ENCODE results near the gene JAG1. TPM values are rescaled to one million over a fixed set of nuclear protein-coding genes. Genes with fewer than 3 reads are reported as not detected.

Gene JAG1
- total and polyA plus RNA-seq, 9 of the 15 experiments (the other 6 are each of a cell fraction or from before 2014, with no cell fraction given), result 0.04 to 0.40 (median 0.07) TPM

- in situ Hi-C loops (cut with MboI) (no loop called here), intact Hi-C loops (cut with micrococcal nuclease) (no loop called here)
- TF ChIP-seq NFYB (IDR thresholded peaks at IDR 0.05; ENCODE audit: extremely low read depth, insufficient read length) (no peak), ZNF277 (CRISPR knock-in tag; IDR thresholded peaks at IDR 0.05; ENCODE audit: borderline replicate concordance) (no peak), POU5F1 (IDR thresholded peaks at IDR 0.05; ENCODE audit: borderline replicate concordance, low read depth, low read length, partially characterized antibody) (no peak), TCFL5 (CRISPR knock-in tag; conservative IDR thresholded peaks at IDR 0.05) (no peak), HNRNPK (IDR thresholded peaks at IDR 0.05; ENCODE audit: low read depth, low read length, poor library complexity, severe bottlenecking) (no peak), NFRKB (IDR thresholded peaks at IDR 0.05; ENCODE audit: low read depth) (no peak), ZNF766 (CRISPR knock-in tag; conservative IDR thresholded peaks at IDR 0.05) (no peak)
- Histone ChIP-seq H3K4me2 (ENCODE audit: insufficient read depth, low read length) (no peak overlapping the region), H3K79me2 (ENCODE audit: control insufficient read depth, insufficient read depth, low read length) (no peaks in the 10 kb centered on the region), H3K27ac (ENCODE audit: extremely low read depth, low read depth, low read length) (no peak overlapping the region), H4K20me1 (replicated peaks; ENCODE audit: control insufficient read depth, insufficient read depth, low read length) (no peaks in the 10 kb centered on the region), H3K9ac (ENCODE audit: insufficient read depth in 1 of 2, low read depth in 2 of 2, low read length in 2 of 2) (no peak overlapping the region), H3K9me3 (replicated peaks; ENCODE audit: control insufficient read depth, insufficient read depth, low read depth, low read length) (no peaks in the 10 kb centered on the region), H3K36me3 (ENCODE audit: control insufficient read depth, insufficient read depth, low read length) (no peaks in the 10 kb centered on the region), H3K4me1 (replicated peaks in 1 of 2; ENCODE audit: control insufficient read depth in 2 of 2, insufficient read depth in 2 of 2, low read length in 2 of 2) (no peaks in the 10 kb centered on the region; a peak in 1 of 5 replicates), H2AFZ (ENCODE audit: low read depth, low read length) (no peak overlapping the region), H3K9me1 (ENCODE audit: control insufficient read depth, insufficient read depth, low read length) (no peaks in the 10 kb centered on the region), H3K4me3 (no peak overlapping the region), H3K27me3 (ENCODE audit: control insufficient read depth in 2 of 2, insufficient read depth in 2 of 2, low read length in 2 of 2) (no peaks in the 10 kb centered on the region)
- ChIA-PET CTCF (ENCODE audit: low intra/inter-chr PET ratio) (no interaction called here), POLR2A (no interaction called here)
- no TSS peak for BruUV-seq (replicated peaks)
- no peak for FAIRE-seq
- DNase-seq (ENCODE audit: extremely low read depth in 1 of 4, low spot score in 3 of 4), result no peak
- WGBS (ENCODE audit: insufficient coverage, low coverage, missing lambda C conversion rate), result 41% methylated on average over 4 of the region's 4 CpGs
- no peak for ATAC-seq
Observed at GRCh38 chr20:10602221-10602871, 71.5 kb downstream of the JAG1 start.

Measured in K562 (cell line).